Muscle layer of duodenum (tissue), 2 donors: ENCODE results near the gene SIVA1.

ENCODE experiments used
- H3K27ac ChIP-seq: one replicate; pipeline ENCODE4 v1.7.0; 2013; ENCODE audit warnings: mild to moderate bottlenecking, low read length
- H3K27me3 ChIP-seq: one replicate; pipeline ENCODE4 v1.7.0; 2013; ENCODE audit warnings: low read depth, mild to moderate bottlenecking, control low read depth, low read length
- H3K36me3 ChIP-seq, 2 donors: one replicate each; pipeline ENCODE4 v1.7.0; 2013; ENCODE audit warnings: low read length in 2 of 2, control low read depth in 1 of 2, mild to moderate bottlenecking in 1 of 2; ENCODE audit not compliant: insufficient read depth in 2 of 2, control insufficient read depth in 1 of 2
- H3K4me1 ChIP-seq, 2 donors: one replicate each; pipeline ENCODE4 v1.7.0; 2013; ENCODE audit warnings: low read length in 2 of 2, mild to moderate bottlenecking in 2 of 2, control low read depth in 1 of 2, moderate library complexity in 1 of 2; ENCODE audit not compliant: insufficient read depth in 2 of 2, control insufficient read depth in 1 of 2
- H3K4me3 ChIP-seq, 2 donors: one replicate each; pipeline ENCODE4 v1.7.0; 2013; ENCODE audit warnings: low read length in 2 of 2, low read depth in 1 of 2, mild to moderate bottlenecking in 1 of 2
- H3K9me3 ChIP-seq, 2 donors: one replicate each; pipeline ENCODE4 v1.7.0; 2013; ENCODE audit warnings: low read length in 2 of 2, control low read depth in 1 of 2, mild to moderate bottlenecking in 1 of 2; ENCODE audit not compliant: control insufficient read depth in 1 of 2
- donor health status: healthy.

Gene SIVA1

DNA sequence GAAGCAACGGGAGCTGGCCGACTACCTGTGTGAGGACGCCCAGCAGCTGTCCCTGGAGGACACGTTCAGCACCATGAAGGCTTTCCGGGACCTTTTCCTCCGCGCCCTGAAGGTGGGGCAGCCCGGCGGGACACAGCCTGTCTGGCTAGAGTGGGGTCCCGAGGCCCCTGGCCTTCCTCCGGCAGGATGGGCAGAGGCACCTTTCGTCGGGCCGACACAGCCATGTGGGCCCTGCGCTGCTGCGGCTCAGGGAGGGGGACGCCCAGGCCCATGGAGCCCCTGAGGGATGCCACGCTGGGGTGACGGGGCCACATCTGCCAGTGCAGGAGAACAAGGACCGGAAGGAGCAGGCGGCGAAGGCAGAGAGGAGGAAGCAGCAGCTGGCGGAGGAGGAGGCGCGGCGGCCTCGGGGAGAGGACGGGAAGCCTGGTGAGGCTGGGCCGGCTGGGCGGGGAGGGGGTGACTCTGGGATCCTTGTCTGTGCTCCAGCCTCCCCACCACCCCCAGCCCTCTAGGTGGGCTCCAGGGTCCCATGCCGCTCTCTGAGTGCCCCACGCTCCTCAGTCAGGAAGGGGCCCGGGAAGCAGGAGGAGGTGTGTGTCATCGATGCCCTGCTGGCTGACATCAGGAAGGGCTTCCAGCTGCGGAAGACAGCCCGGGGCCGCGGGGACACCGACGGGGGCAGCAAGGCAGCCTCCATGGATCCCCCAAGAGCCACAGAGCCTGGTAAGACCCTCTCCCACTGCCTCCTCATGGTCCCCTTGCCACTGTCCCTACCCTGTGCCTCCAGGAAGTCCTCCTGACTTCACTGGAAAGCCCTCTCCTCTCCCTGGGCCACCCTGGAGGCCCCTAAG lies 39.8 kb upstream of the SIVA1 start:
- Histone ChIP-seq H3K9me3 (no peaks in the 10 kb centered on the region), H3K4me1 (peaks cover 0 to 5% of the 10 kb centered on the region in 2 donors), H3K27ac (no peak overlapping the region), H3K27me3 (no peaks in the 10 kb centered on the region), H3K4me3 (no peak overlapping the region), H3K36me3 (peaks cover 11 to 63% of the 10 kb centered on the region in 2 donors)

DNA sequence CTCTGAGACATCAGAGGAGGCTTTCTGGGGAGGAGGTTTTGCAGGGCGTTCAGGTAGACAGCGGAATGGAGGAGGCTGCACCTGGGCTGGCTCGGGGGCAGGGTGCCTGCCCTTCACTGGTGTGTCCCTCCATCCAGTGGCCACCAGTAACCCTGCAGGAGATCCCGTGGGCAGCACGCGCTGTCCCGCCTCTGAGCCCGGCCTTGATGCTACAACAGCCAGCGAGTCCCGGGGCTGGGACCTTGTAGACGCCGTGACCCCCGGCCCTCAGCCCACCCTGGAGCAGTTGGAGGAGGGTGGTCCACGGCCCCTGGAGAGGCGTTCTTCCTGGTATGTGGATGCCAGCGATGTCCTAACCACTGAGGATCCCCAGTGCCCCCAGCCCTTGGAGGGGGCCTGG lies 38.9 kb upstream of the SIVA1 start:
- H3K4me1 ChIP-seq, result no peaks in the 10 kb centered on the region
- no peaks in the 10 kb centered on the region for H3K9me3 ChIP-seq

DNA sequence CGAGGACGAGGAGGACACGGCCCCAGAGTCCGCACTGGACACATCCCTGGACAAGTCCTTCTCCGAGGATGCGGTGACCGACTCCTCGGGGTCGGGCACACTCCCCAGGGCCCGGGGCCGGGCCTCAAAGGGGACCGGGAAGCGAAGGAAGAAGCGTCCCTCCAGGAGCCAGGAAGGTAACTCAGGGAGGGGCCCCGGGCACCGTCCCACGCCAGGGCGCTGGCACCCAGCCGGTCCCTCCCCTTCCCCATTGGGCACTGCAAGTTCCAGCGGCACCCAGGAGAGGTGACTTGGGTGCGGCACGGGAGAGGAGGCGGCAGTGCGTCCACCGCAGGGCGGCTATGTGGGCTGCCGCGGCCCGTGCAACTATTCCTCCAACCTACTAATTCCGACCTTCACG lies 38.3 kb upstream of the SIVA1 start:
- no peaks in the 10 kb centered on the region for H3K9me3 ChIP-seq
- H3K36me3 ChIP-seq, result peaks cover 11 to 74% of the 10 kb centered on the region in 2 donors
- H3K4me3 ChIP-seq, result no peak overlapping the region
- H3K27me3 ChIP-seq, result no peaks in the 10 kb centered on the region
- no peak overlapping the region for H3K27ac ChIP-seq
- no peaks in the 10 kb centered on the region for H3K4me1 ChIP-seq

More for the DNA sequence above, 38.9 kb upstream of the SIVA1 start:
- Histone ChIP-seq H3K4me3 (no peak overlapping the region), H3K27ac (no peak overlapping the region), H3K27me3 (no peaks in the 10 kb centered on the region), H3K36me3 (peaks cover 11 to 68% of the 10 kb centered on the region in 2 donors)

DNA sequence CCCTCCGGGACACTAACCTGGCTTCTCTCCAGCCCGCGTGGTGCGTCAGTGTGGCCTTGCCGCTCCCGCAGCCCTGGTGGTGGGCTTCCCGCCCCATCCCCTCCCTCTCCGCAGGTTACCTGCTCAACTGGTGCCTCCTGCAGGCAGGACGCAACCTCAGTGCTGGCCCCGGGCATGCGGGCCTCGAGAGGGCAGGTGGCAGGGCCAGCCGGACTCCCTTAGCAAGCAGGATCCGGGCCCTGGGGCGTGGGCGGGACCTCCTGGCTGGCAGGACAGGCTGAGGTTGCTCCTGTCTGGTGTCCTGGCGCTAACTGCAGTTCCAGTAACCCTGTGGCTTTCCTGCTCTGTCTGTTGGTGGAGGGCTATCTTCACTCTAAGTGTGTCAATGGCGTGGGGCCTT lies 37.5 kb upstream of the SIVA1 start:
- H3K27me3 ChIP-seq, result no peaks in the 10 kb centered on the region
- no peak overlapping the region for H3K4me3 ChIP-seq
- H3K36me3 ChIP-seq, result peaks cover 11 to 67% of the 10 kb centered on the region in 2 donors
- no peak overlapping the region for H3K27ac ChIP-seq
- no peaks in the 10 kb centered on the region for H3K4me1 ChIP-seq
- H3K9me3 ChIP-seq, result no peaks in the 10 kb centered on the region

DNA sequence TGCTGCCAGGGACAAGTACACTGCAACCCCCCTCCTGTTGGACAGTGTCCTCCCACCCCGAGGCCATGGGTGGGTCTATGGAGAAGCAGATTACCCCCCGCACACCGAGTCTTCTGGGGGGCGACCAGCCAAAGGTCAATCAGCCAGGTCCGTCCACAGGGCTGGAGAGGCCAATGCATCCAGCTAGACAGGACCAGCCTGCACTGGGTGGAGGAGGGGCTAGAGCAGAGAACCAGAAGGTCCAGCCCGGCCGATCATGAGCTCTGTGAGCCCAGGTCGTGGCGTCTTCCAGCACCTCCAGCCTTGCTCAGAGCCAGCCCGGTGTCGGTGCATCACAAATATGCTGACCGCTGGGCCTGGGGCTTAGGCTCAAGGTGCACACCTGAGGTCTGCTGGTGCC lies 37.1 kb upstream of the SIVA1 start:
- no peaks in the 10 kb centered on the region for H3K4me1 ChIP-seq
- no peak overlapping the region for H3K27ac ChIP-seq
- no peaks in the 10 kb centered on the region for H3K9me3 ChIP-seq
- H3K4me3 ChIP-seq, result no peak overlapping the region
- peaks cover 11 to 62% of the 10 kb centered on the region in 2 donors for H3K36me3 ChIP-seq
- no peaks in the 10 kb centered on the region for H3K27me3 ChIP-seq

GRCh38 chr14:104717137-104717536 lies 35.8 kb upstream of the SIVA1 start:
- peaks cover 6 to 49% of the 10 kb centered on the region in 2 donors for H3K36me3 ChIP-seq
- H3K4me1 ChIP-seq, result peaks cover 0 to 7% of the 10 kb centered on the region in 2 donors
- H3K9me3 ChIP-seq, result no peaks in the 10 kb centered on the region
- H3K27me3 ChIP-seq, result no peaks in the 10 kb centered on the region
- no peak overlapping the region for H3K27ac ChIP-seq
- no peak overlapping the region for H3K4me3 ChIP-seq

- Histone ChIP-seq H3K27ac (no peak overlapping the region), H3K4me1 (peaks cover 0 to 12% of the 10 kb centered on the region in 2 donors), H3K9me3 (no peaks in the 10 kb centered on the region), H3K4me3 (no peak overlapping the region), H3K36me3 (peaks cover 6 to 44% of the 10 kb centered on the region in 2 donors), H3K27me3 (no peaks in the 10 kb centered on the region)
Observed at GRCh38 chr14:104717646-104718045, 35.3 kb upstream of the SIVA1 start.

GRCh38 chr14:104718147-104718546 lies 34.8 kb upstream of the SIVA1 start:
- Histone ChIP-seq H3K27me3 (no peaks in the 10 kb centered on the region), H3K36me3 (peaks cover 6 to 39% of the 10 kb centered on the region in 2 donors), H3K4me3 (no peak overlapping the region), H3K4me1 (peaks cover 0 to 13% of the 10 kb centered on the region in 2 donors), H3K27ac (no peak overlapping the region), H3K9me3 (no peaks in the 10 kb centered on the region)

- Histone ChIP-seq H3K27me3 (no peaks in the 10 kb centered on the region), H3K4me3 (no peak overlapping the region), H3K36me3 (peaks cover 3 to 32% of the 10 kb centered on the region in 2 donors), H3K9me3 (no peaks in the 10 kb centered on the region), H3K27ac (no peak overlapping the region), H3K4me1 (peaks cover 0 to 20% of the 10 kb centered on the region in 2 donors)
Observed at GRCh38 chr14:104718871-104719270, 34.1 kb upstream of the SIVA1 start.

GRCh38 chr14:104719343-104719742 lies 33.6 kb upstream of the SIVA1 start:
- H3K4me3 ChIP-seq, result no peak overlapping the region
- no peaks in the 10 kb centered on the region for H3K9me3 ChIP-seq
- peaks cover 0 to 20% of the 10 kb centered on the region in 2 donors for H3K4me1 ChIP-seq
- no peak overlapping the region for H3K27ac ChIP-seq
- peaks cover 0 to 28% of the 10 kb centered on the region in 2 donors for H3K36me3 ChIP-seq
- H3K27me3 ChIP-seq, result no peaks in the 10 kb centered on the region

GRCh38 chr14:104721505-104722431 lies 31.2 kb upstream of the SIVA1 start:
- peaks cover 0 to 34% of the 10 kb centered on the region in 2 donors for H3K4me1 ChIP-seq
- no peak overlapping the region for H3K27ac ChIP-seq
- H3K36me3 ChIP-seq, result peaks cover 0 to 11% of the 10 kb centered on the region in 2 donors
- H3K4me3 ChIP-seq, result no peak overlapping the region
- H3K9me3 ChIP-seq, result no peaks in the 10 kb centered on the region
- no peaks in the 10 kb centered on the region for H3K27me3 ChIP-seq
